Smooth muscle cell (in vitro differentiated cells): ENCODE results near the gene LY6G6C. TPM values are rescaled to one million over a fixed set of nuclear protein-coding genes. Genes with fewer than 3 reads are reported as not detected.
A peak's percentile ranks its signal among the peaks of the same experiment; 100 is the strongest.

Source experiments
- DNase-seq: peaks from one replicate; lab custom pipeline; 2025; ENCODE audit not compliant: unreplicated experiment; lab: John Stamatoyannopoulos, UW
- H2AFZ ChIP-seq: fragments of 200-600 bp; sonication (generic); 2 replicates; pipeline ENCODE4 v1.6.0; 2016; ENCODE audit warnings: antibody characterized with exemption, low read depth, mild to moderate bottlenecking
- H3F3A ChIP-seq: fragments of 200-600 bp; sonication (generic); 2 replicates; pipeline ENCODE4 v1.6.0; 2017; ENCODE audit warnings: antibody characterized with exemption, low read depth
- H3K27ac ChIP-seq: fragments of 200-600 bp; sonication (generic); 2 replicates; pipeline ENCODE4 v1.5.1; 2016; ENCODE audit warnings: low read depth, mild to moderate bottlenecking
- H3K27me3 ChIP-seq: fragments of 200-600 bp; sonication (generic); 2 replicates; pipeline ENCODE4 v1.6.1; 2016; ENCODE audit warnings: low read depth, mild to moderate bottlenecking
- H3K36me3 ChIP-seq: fragments of 200-600 bp; sonication (generic); 2 replicates; pipeline ENCODE4 v1.5.1; 2016; ENCODE audit warnings: low read depth
- H3K4me1 ChIP-seq: fragments of 200-600 bp; sonication (generic); 2 replicates; pipeline ENCODE4 v1.5.1; 2016; ENCODE audit warnings: low read depth
- H3K4me2 ChIP-seq: fragments of 200-600 bp; sonication (generic); 2 replicates; pipeline ENCODE4 v1.6.0; 2016; ENCODE audit warnings: mild to moderate bottlenecking
- H3K4me3 ChIP-seq: fragments of 200-600 bp; sonication (generic); 2 replicates; pipeline ENCODE4 v1.5.1; 2016; ENCODE audit warnings: mild to moderate bottlenecking
- H3K79me2 ChIP-seq: fragments of 200-600 bp; sonication (generic); 2 replicates; pipeline ENCODE4 v1.6.0; 2016; ENCODE audit warnings: low read depth, mild to moderate bottlenecking
- H3K9ac ChIP-seq: fragments of 200-600 bp; sonication (generic); 2 replicates; pipeline ENCODE4 v1.6.0; 2016; ENCODE audit warnings: low read depth
- H3K9me3 ChIP-seq: fragments of 200-600 bp; sonication (generic); replicated peaks from 2 replicates; pipeline ENCODE4 v1.5.1; 2016; ENCODE audit warnings: low read depth
- H4K20me1 ChIP-seq: fragments of 200-600 bp; sonication (generic); 2 replicates; pipeline ENCODE4 v1.6.0; 2016; ENCODE audit warnings: low read depth
- CTCF ChIP-seq: fragments of 200-600 bp; sonication (generic); IDR thresholded peaks from 2 replicates; pipeline ENCODE4 v1.5.1; 2017; ENCODE audit warnings: borderline replicate concordance, mild to moderate bottlenecking, antibody characterized with exemption; ENCODE audit not compliant: insufficient read depth, poor library complexity, severe bottlenecking
- WGBS: methylation state at CpG from one replicate; pipeline ENCODE4 v1.1.7; 2016; ENCODE audit warnings: low lambda C conversion rate; 5-methylcytosine and 5-hydroxymethylcytosine counted together
- polyA plus RNA-seq: library from polyadenylated mRNA; unstranded; fragments of >200 nt; fragmentation: Nextera tagmentation; extraction: Ambion mirVana; gene quantifications from 2 replicates; pipeline ENCODE4 v1.2.1, GENCODE V29; 2016
- total RNA-seq: library from RNA; depleted of rRNA; stranded (reverse); fragments of >200 nt; gene quantifications from 2 replicates; pipeline ENCODE4 v1.2.3, GENCODE V29; 2014

The LY6G6C gene
- total and polyA plus RNA-seq, 2 experiments from 2014 or later, result 3.8 to 3.9 TPM

- Histone ChIP-seq H3K4me2 (peak overlapping the region; percentile 96), H4K20me1 (no peaks in the 10 kb centered on the region), H3K9me3 (no peaks in the 10 kb centered on the region), H3K4me3 (peak overlapping the region; percentile 63), H3K27ac (peak overlapping the region; percentile 38), H3F3A (peaks cover 18% of the 10 kb centered on the region), H3K4me1 (peaks cover 49% of the 10 kb centered on the region), H3K27me3 (no peaks in the 10 kb centered on the region), H3K79me2 (peaks cover 14% of the 10 kb centered on the region), H3K9ac (peak overlapping the region; percentile 41), H3K36me3 (no peaks in the 10 kb centered on the region), H2AFZ (peak overlapping the region; percentile 63)
- 38% methylated on average over 29 of the region's 29 CpGs for WGBS
- no peak for TF ChIP-seq CTCF
- DNase-seq, result no peak
Observed at GRCh38 chr6:31740397-31741223, 19.1 kb upstream of the LY6G6C start.

GRCh38 chr6:31739639-31740396 lies 18.3 kb upstream of the LY6G6C start, which contains the start of gene MSH5:
Gene MSH5 (plus strand): TSS chr6:31740005. CDS start chr6:31740467, 462 bp downstream.
- peak within 1 kb of the TSS; percentile 96 for H3K4me2 ChIP-seq
- peaks cover 2% of the 10 kb centered on the region for H4K20me1 ChIP-seq
- H3K27ac ChIP-seq, result peak within 1 kb of the TSS; percentile 87
- peaks cover 49% of the 10 kb centered on the region for H3K4me1 ChIP-seq
- H3K36me3 ChIP-seq, result no peaks in the 10 kb centered on the region
- no peaks in the 10 kb centered on the region for H3K9me3 ChIP-seq
- H2AFZ ChIP-seq, result peak within 1 kb of the TSS; percentile 63
- no peak for TF ChIP-seq CTCF
- H3K9ac ChIP-seq, result peak within 1 kb of the TSS; percentile 41
- H3F3A ChIP-seq, result peaks cover 21% of the 10 kb centered on the region
- WGBS, result 3% methylated on average over 56 of the region's 58 CpGs
- no peaks in the 10 kb centered on the region for H3K27me3 ChIP-seq
- DNase-seq, result peak; percentile 88
- peak within 1 kb of the TSS; percentile 63 for H3K4me3 ChIP-seq
- H3K79me2 ChIP-seq, result peaks cover 21% of the 10 kb centered on the region

GRCh38 chr6:31737991-31738979 lies 16.7 kb upstream of the LY6G6C start:
- Histone ChIP-seq H3F3A (peaks cover 34% of the 10 kb centered on the region), H3K27me3 (no peaks in the 10 kb centered on the region), H2AFZ (peak overlapping the region; percentile 12), H3K4me2 (peak overlapping the region; percentile 100), H3K4me1 (peaks cover 45% of the 10 kb centered on the region), H3K9ac (peak overlapping the region; percentile 41), H3K4me3 (peak overlapping the region; percentile 99), H3K36me3 (no peaks in the 10 kb centered on the region), H3K9me3 (no peaks in the 10 kb centered on the region), H3K27ac (peak overlapping the region; percentile 84), H4K20me1 (peaks cover 17% of the 10 kb centered on the region), H3K79me2 (peaks cover 36% of the 10 kb centered on the region)
- WGBS, result 26% methylated on average over 6 of the region's 6 CpGs
- peak; percentile 19 for TF ChIP-seq CTCF
- DNase-seq, result no peak
